Small intestine (tissue), 7 donors: ENCODE measurements around the gene SELENOO. TPM values are rescaled to one million over a fixed set of nuclear protein-coding genes. Genes with fewer than 3 reads are reported as not detected.

Experiments used
- DNase-seq, 2 donors: peaks; one replicate each; pipeline versions ENCODE4 v3.0.0 to v3.0.0-alpha.2; 2013
- FAIRE-seq: peaks from 2 replicates; lab custom pipeline; 2012; peaks lifted over from hg19 to GRCh38; lab: Jason Lieb, UNC
- H3K27ac ChIP-seq, 3 donors: one replicate each; pipeline ENCODE4 v1.5.1; 2013; ENCODE audit warnings: low read length in 2 of 3, mild to moderate bottlenecking in 2 of 3, control low read depth in 1 of 3, inconsistent platforms in 1 of 3, low read depth in 1 of 3, moderate library complexity in 1 of 3
- H3K27me3 ChIP-seq, 3 donors: one replicate each; pipeline ENCODE4 v1.6.1; 2013; ENCODE audit warnings: low read length in 3 of 3, inconsistent platforms in 1 of 3; ENCODE audit not compliant: control insufficient read depth in 3 of 3, insufficient read depth in 3 of 3
- H3K36me3 ChIP-seq, 3 donors: one replicate each; pipeline ENCODE4 v1.6.1; 2013; ENCODE audit warnings: low read length in 3 of 3, inconsistent platforms in 1 of 3, low read depth in 1 of 3, mild to moderate bottlenecking in 1 of 3, moderate library complexity in 1 of 3; ENCODE audit not compliant: control insufficient read depth in 3 of 3, insufficient read depth in 2 of 3
- H3K4me1 ChIP-seq, 3 donors: one replicate each; pipeline ENCODE4 v1.6.1; 2013; ENCODE audit warnings: low read length in 2 of 3, inconsistent platforms in 1 of 3, low read depth in 1 of 3, mild to moderate bottlenecking in 1 of 3, moderate library complexity in 1 of 3; ENCODE audit not compliant: control insufficient read depth in 3 of 3, insufficient read depth in 2 of 3
- H3K4me3 ChIP-seq, 3 donors: one replicate each; pipeline ENCODE4 v1.5.1; 2013; ENCODE audit warnings: low read length in 3 of 3, control low read depth in 1 of 3, inconsistent platforms in 1 of 3, low read depth in 1 of 3, mild to moderate bottlenecking in 1 of 3, moderate library complexity in 1 of 3
- H3K9me3 ChIP-seq, 2 donors: one replicate each; pipeline ENCODE4 v1.6.1; 2013; ENCODE audit warnings: low read depth in 1 of 2, low read length in 1 of 2; ENCODE audit not compliant: control insufficient read depth in 2 of 2, insufficient read depth in 1 of 2
- WGBS, 3 donors: extraction: QIAGEN DNeasy Blood & Tissue Kit; methylation state at CpG; one replicate each; pipeline ENCODE4 v1.1.7; 2013; 5-methylcytosine and 5-hydroxymethylcytosine counted together
- polyA plus RNA-seq, 4 donors: library from polyadenylated mRNA; stranded (reverse) in 3 of 4; unstranded in 1 of 4; fragments of 200-250 nt in 3 of 4; fragments of 120-200 nt in 1 of 4; gene quantifications; one replicate each; pipeline versions ENCODE4 v1.2.1 to v1.2.3, GENCODE V29; 2013
- donor health status: healthy with polysubstance abuse.
- donor health status: control.
- donor health status: control.
- donor health status: Bipolar disorder and iron deficiency.
- donor health status: healthy.

The SELENOO gene
- polyA plus RNA-seq, 4 donors, result 23.6 to 94.6 (median 66.5) TPM

DNA sequence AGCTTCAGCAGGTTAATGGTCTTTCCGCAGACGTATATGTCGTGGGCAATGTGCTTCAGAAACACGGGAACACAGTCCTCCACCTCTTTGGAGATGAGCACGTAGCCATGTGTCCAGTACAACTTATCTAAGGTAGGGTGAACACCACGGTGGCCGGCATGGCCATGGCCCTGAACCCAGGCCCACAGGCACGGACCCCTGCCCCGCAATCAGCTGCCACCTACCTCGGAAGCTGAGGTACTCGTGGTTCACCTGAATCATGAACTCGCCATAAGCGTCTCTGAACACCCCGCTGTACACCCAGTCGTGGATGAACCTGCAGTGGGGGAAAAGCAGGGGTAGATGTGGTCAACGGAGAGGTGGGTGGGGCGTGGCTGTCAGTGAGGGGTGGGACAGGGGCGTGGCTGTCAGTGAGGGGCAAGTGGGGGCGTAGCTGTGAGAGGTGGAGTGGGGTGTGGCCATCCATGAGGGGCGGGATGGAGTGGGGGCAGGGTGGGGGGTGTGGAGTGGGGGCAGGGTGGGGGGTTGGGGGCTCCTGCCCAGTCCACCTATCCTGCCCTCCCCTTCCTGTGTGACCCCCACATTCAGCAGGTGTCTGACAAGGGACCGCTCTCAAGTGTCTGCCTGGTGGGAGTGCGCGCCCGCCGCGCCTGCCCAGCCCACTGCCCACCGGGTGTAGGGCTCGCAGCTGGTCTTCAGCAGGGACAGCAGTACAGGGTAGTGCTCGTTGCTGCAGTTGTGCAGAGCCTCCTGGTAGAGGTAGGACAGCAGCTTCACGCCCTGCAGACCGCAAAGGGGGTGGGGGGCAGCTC is 25.5 kb downstream of the SELENOO start:
- FAIRE-seq, result no peak
- H3K9me3 ChIP-seq, result no peaks in the 10 kb centered on the region
- no peak for DNase-seq
- H3K27ac ChIP-seq, result no peak overlapping the region
- WGBS, 3 donors, result 91 to 92% (median 92%) methylated on average over 27 to 31 of the region's 31 CpGs
- H3K36me3 ChIP-seq, result peaks cover 12 to 87% (median 21%) of the 10 kb centered on the region in 3 donors
- no peaks in the 10 kb centered on the region for H3K27me3 ChIP-seq
- no peak overlapping the region for H3K4me3 ChIP-seq
- H3K4me1 ChIP-seq, result peaks cover 0 to 7% (median 0%) of the 10 kb centered on the region in 3 donors

DNA sequence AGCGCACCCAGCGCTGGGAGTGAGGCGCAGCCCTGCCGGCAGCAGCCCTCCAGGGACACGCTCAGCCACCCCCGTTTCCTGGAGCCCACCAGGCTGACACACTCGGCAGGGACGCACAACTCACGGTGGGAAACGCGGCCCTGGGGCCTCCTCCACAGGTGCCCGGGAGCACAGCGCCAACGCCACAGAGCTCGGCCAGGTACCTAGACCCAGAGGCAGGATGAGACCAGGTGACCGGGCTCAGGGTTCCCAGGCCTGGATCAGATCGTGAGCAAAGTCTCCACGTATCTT is 26.0 kb downstream of the SELENOO start:
- no peak for FAIRE-seq
- no peak overlapping the region for H3K27ac ChIP-seq
- peaks cover 0 to 7% (median 0%) of the 10 kb centered on the region in 3 donors for H3K4me1 ChIP-seq
- no peak overlapping the region for H3K4me3 ChIP-seq
- no peak for DNase-seq
- H3K27me3 ChIP-seq, result no peaks in the 10 kb centered on the region
- peaks cover 12 to 84% (median 21%) of the 10 kb centered on the region in 3 donors for H3K36me3 ChIP-seq
- H3K9me3 ChIP-seq, result no peaks in the 10 kb centered on the region
- 91 to 95% (median 92%) methylated on average over 18 of the region's 18 CpGs for WGBS, 3 donors

DNA sequence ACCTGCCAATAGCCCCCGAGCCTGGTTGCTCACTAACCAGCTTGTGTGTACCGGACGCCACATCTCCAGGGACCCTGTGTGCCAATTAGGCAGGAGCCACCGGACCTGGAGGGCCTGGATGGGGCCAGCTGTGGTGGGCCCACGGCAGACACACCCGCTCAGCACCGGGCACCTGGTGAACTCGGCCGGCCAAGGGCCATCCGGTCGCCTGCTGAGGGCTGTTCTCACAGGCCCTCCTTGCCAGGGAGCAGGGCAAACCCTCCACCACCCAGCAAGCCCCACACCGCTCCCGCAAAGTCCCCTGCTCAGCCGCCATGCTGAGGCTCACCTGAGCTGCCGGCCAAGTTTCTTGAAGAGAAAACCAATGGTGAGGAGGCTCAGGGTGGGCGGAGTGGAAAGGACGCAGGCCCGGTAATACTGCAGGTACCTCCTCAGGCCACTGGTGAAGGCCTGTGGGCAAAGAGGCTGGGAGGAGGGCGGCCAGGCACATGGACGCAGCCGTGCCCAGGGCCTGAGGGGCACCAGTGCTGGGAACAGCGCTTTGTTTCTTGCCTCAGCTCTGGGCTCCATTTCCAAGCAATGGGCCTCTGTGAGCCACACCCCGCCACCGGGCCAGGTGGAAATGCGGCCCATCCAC is 26.9 kb downstream of the SELENOO start:
- DNase-seq (no peak), FAIRE-seq (no peak)
- peaks cover 12 to 84% (median 18%) of the 10 kb centered on the region in 3 donors for H3K36me3 ChIP-seq
- 89 to 95% (median 95%) methylated on average over 24 to 25 of the region's 25 CpGs for WGBS, 3 donors
- H3K27ac ChIP-seq, result no peak overlapping the region
- no peak overlapping the region for H3K4me3 ChIP-seq
- H3K4me1 ChIP-seq, result peaks cover 0 to 7% (median 0%) of the 10 kb centered on the region in 3 donors
- no peaks in the 10 kb centered on the region for H3K9me3 ChIP-seq
- H3K27me3 ChIP-seq, result no peaks in the 10 kb centered on the region

DNA sequence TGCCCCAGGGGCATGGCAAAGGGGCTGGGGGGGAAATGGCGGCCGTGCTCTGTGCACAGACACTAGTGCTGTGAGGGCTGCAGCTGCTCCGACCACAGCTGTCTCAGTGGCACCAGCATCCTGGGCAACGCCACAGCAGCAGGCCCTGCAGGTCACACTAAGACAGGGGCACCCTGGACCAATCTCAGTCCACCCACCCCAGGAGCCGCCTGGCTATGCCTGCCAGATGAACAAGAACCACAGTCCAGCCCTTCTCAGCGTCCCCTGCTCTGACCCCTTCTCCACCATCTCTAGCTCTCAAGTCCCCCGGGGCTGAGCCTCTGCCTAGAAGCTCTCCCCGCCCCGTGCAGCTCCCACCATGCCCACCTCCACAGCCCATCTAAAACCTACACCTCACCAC is 27.6 kb downstream of the SELENOO start:
- Histone ChIP-seq H3K27me3 (no peaks in the 10 kb centered on the region), H3K4me1 (peaks cover 0 to 7% (median 0%) of the 10 kb centered on the region in 3 donors), H3K27ac (no peak overlapping the region), H3K36me3 (peaks cover 12 to 84% (median 18%) of the 10 kb centered on the region in 3 donors), H3K4me3 (no peak overlapping the region), H3K9me3 (no peaks in the 10 kb centered on the region)
- DNase-seq, result no peak
- WGBS, 3 donors, result 96 to 98% (median 98%) methylated on average over 9 of the region's 9 CpGs
- no peak for FAIRE-seq

DNA sequence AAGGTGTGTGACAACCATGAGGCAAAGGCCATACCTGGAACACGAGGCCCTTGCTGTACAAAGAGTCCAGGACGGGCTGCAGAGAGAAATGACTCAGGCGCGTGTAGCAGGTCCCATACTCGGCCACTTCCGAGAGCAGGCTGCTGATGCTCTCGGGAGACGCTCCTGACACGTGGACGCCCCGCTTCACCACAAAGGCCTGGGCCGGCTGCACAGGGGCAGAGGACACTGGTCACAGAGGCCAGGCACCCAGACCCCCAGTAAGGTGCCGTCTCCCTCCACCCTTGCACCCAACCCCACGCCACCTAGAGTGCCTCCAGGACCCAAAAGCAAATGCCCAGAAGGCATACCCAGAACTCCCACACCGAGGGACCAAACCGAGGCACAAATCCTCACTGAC is 28.6 kb downstream of the SELENOO start:
- Histone ChIP-seq H3K4me3 (no peak overlapping the region), H3K27me3 (no peaks in the 10 kb centered on the region), H3K36me3 (peaks cover 7 to 83% (median 14%) of the 10 kb centered on the region in 3 donors), H3K9me3 (no peaks in the 10 kb centered on the region), H3K27ac (no peak overlapping the region), H3K4me1 (peaks cover 0 to 7% (median 0%) of the 10 kb centered on the region in 3 donors)
- DNase-seq (no peak), FAIRE-seq (no peak)
- 96 to 97% (median 96%) methylated on average over 15 to 16 of the region's 16 CpGs for WGBS, 3 donors

DNA sequence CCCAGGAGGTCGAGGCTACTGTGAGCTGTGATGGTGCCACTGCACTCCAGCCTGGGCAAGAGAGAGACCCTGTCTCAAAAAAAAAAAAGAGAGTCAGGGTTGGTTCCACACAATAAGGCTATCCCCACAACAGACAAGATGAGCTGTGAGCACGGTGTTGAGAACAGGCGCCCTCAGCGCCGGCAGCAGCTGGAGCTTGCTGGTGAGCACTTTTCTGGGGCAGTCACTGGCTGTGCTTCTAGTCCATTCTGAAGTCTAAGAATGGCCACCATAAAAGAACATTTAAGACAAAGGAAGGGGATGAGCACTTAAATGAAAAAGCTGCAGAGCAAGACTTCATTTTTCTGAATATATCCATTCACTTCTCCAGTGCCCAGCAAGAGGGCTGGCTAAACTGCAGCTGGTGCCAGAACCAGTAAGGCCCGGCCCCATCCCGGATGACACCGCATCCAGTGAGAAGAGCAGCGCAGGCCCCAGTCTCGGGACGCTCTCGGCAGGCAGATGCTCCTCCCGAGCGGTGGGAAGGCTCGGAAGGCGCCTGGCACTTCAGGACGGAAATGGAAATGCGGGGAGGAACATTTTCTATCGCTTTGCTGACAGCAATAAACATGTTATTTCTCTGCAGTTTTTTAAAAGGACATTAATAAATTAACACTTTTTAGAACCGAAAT is 31.8 kb downstream of the SELENOO start:
- 94 to 96% (median 95%) methylated on average over 20 of the region's 20 CpGs for WGBS, 3 donors
- H3K27ac ChIP-seq, result no peak overlapping the region
- H3K9me3 ChIP-seq, result no peaks in the 10 kb centered on the region
- DNase-seq (no peak), FAIRE-seq (no peak)
- peaks cover 3 to 79% (median 6%) of the 10 kb centered on the region in 3 donors for H3K36me3 ChIP-seq
- H3K4me3 ChIP-seq, result no peak overlapping the region
- H3K27me3 ChIP-seq, result no peaks in the 10 kb centered on the region
- no peaks in the 10 kb centered on the region for H3K4me1 ChIP-seq

DNA sequence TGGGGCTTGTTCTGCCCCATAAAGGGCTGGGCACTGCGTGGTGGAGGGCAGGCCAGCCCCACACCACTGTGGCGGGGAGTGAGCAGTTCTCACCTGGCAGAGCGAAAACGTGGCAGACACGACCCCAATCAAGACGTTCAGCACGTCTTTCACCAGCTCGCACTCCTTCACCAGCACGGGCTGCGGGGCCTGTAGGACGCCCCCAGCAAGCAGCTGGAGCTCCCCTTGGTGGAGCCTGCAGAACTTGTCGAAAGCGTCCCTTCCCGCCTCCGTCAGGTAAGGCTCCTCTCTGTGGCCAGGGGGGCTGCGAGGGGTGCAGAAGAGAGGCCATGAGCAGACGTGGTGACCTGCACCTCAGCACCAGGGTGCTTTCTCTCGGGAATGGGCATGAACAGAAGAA is 32.4 kb downstream of the SELENOO start:
- H3K27ac ChIP-seq, result no peak overlapping the region
- H3K27me3 ChIP-seq, result no peaks in the 10 kb centered on the region
- no peak for FAIRE-seq
- WGBS, 3 donors, result 92 to 95% (median 93%) methylated on average over 18 of the region's 18 CpGs
- no peak overlapping the region for H3K4me3 ChIP-seq
- H3K9me3 ChIP-seq, result no peaks in the 10 kb centered on the region
- no peaks in the 10 kb centered on the region for H3K4me1 ChIP-seq
- peaks cover 0 to 74% (median 6%) of the 10 kb centered on the region in 3 donors for H3K36me3 ChIP-seq
- DNase-seq, result no peak

DNA sequence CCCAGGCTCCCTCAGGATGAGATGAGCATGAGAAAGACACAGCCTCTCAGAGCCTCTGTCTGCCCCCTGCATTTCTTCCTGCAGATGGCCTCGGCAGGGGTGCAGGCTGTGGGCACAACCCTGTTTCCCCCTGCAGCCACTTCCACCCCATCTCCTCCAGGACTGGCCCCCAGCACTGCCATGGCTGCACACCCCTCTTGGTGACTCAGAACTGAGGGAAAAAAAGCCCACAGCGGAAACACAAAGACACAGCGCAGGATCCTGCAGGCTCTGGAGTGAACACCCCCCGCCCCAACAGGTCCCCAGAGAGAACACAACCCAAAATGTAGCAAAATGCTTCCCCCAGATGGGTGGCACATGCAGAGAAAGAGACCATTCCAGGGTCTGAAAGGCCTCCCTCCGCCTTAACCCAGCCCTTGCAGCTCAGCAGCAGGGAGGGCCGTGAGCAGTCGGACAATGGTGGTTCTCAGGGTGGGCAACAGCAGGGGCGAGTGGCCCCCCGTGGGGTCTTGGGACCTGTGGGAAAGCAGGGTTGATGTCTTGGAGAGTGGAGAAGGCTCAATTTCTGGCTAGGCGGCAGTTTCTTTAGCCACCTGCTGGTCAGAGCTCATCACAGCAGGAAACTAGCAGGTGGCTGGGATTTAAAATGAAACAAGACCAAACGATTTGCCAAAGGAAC is 36.1 kb downstream of the SELENOO start:
- no peak overlapping the region for H3K4me3 ChIP-seq
- H3K27me3 ChIP-seq, result no peaks in the 10 kb centered on the region
- no peak for FAIRE-seq
- peaks cover 2 to 64% (median 6%) of the 10 kb centered on the region in 3 donors for H3K36me3 ChIP-seq
- H3K4me1 ChIP-seq, result no peaks in the 10 kb centered on the region
- no peak overlapping the region for H3K27ac ChIP-seq
- peak; percentile 28 to 34 for DNase-seq
- 64 to 73% (median 67%) methylated on average over 11 of the region's 11 CpGs for WGBS, 3 donors
- no peaks in the 10 kb centered on the region for H3K9me3 ChIP-seq
